GM12891 (cell line): ENCODE results near the gene CHCHD10.

Source experiments
- POLR2AphosphoS5 ChIP-seq: IDR thresholded peaks from 2 replicates; pipeline ENCODE4 v1.6.1; 2011; ENCODE audit warnings: low read depth, low read length, control low read depth
- TAF1 ChIP-seq: IDR thresholded peaks from 2 replicates; pipeline ENCODE4 v1.6.1; 2011; ENCODE audit warnings: low read depth, low read length, control low read depth

DNA sequence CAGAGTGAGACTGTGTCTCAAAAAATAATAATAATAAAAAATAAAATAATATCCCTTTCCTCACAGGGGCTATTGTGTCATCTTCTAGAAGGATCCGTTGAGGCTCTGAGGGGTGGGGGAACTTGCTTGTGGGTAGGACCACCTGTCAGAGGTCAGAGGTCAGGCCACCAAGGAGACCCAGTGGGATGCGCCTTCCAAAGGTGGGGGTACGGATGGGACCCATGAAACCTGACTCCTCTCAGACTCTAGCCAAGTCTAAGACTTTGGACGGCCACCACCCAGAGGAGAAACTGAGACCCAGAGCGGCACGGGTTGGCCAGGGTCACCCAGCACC is 4.5 kb upstream of the CHCHD10 start:
- TF ChIP-seq TAF1: no peak
- no peak for TF ChIP-seq POLR2AphosphoS5
